Rectal smooth muscle tissue (tissue), 1 donor: Measurements from ENCODE around the gene USF1.
A peak's percentile ranks its signal among the peaks of the same experiment; 100 is the strongest.

Experiments used
- H3K27ac ChIP-seq: one replicate; pipeline ENCODE4 v1.7.0; 2013; ENCODE audit warnings: low read depth, low read length, inconsistent platforms
- H3K27me3 ChIP-seq: one replicate; pipeline ENCODE4 v1.7.0; 2013; ENCODE audit warnings: low read length; ENCODE audit not compliant: control insufficient read depth, insufficient read depth
- H3K36me3 ChIP-seq: one replicate; pipeline ENCODE4 v1.7.0; 2013; ENCODE audit warnings: low read length; ENCODE audit not compliant: control insufficient read depth, insufficient read depth
- H3K4me1 ChIP-seq: one replicate; pipeline ENCODE4 v1.7.0; 2013; ENCODE audit warnings: low read length; ENCODE audit not compliant: control insufficient read depth, insufficient read depth
- H3K4me3 ChIP-seq: one replicate; pipeline ENCODE4 v1.7.0; 2013; ENCODE audit warnings: low read length
- H3K9ac ChIP-seq: one replicate; pipeline ENCODE4 v1.7.0; 2013; ENCODE audit warnings: low read length

USF1 gene, protein sequence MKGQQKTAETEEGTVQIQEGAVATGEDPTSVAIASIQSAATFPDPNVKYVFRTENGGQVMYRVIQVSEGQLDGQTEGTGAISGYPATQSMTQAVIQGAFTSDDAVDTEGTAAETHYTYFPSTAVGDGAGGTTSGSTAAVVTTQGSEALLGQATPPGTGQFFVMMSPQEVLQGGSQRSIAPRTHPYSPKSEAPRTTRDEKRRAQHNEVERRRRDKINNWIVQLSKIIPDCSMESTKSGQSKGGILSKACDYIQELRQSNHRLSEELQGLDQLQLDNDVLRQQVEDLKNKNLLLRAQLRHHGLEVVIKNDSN

DNA sequence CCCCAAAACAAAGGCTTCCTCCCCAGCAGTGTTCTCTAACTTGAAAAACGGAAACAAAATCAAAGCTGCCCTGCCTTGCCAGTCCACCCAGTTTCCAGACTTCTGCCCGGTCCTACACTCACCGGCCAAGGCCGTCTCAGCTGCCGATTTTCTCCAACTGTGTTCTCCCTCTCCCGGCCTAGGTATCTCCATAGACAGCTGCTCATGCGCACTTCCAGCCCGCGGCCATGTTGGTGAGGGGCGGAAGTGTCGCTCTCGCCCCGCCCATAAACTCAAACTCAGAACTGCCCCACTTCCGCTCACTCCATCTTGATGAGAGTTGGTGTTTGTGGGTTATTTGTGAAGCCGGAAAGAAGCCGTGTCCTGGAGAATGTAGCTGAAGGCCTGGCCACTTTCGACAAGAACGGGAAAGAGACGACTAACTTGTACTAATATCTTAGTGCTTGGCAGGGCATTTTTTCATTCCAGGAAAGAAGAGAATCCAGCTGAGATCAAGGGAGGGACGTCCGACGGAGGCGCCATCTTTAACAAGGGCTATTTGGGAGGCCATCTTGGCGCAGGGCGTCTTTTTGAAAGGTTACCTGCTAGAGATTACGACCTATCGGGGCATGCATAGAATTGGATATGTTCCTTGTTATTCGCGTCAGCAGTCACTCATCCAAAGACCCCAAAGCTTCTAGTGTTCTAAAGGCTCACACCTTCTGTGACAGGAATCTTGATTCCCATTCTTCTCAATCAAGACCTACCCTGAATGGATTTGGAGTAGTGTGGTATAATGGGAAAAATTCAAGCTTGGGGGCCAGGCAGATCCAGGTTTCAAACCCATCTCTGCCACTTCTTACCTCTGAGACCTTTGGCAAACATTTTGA, at the start of gene USF1:
TSS of gene USF1 (minus strand) at position 242 of the 869 bp plus-strand sequence. CDS start 2,702 bp downstream, outside the sequence.
- H3K27me3 ChIP-seq: no peaks in the 10 kb centered on the region
- H3K9ac ChIP-seq: peak within 1 kb of the TSS; percentile 98
- H3K4me1 ChIP-seq: peaks cover 9% of the 10 kb centered on the region
- peak within 1 kb of the TSS; percentile 95 for H3K27ac ChIP-seq
- peak within 1 kb of the TSS; percentile 99 for H3K4me3 ChIP-seq
- peaks cover 14% of the 10 kb centered on the region for H3K36me3 ChIP-seq

GRCh38 chr1:161095230-161095629, 49.5 kb upstream of the USF1 start:
- H3K4me1 ChIP-seq: peaks cover 3% of the 10 kb centered on the region
- H3K27ac ChIP-seq: no peak overlapping the region
- H3K36me3 ChIP-seq: no peaks in the 10 kb centered on the region
- H3K9ac ChIP-seq: no peak overlapping the region
- no peaks in the 10 kb centered on the region for H3K27me3 ChIP-seq
- no peak overlapping the region for H3K4me3 ChIP-seq

GRCh38 chr1:161094481-161094880, 48.7 kb upstream of the USF1 start:
- Histone ChIP-seq H3K27ac (no peak overlapping the region), H3K4me3 (no peak overlapping the region), H3K9ac (no peak overlapping the region), H3K4me1 (peaks cover 3% of the 10 kb centered on the region), H3K27me3 (no peaks in the 10 kb centered on the region), H3K36me3 (no peaks in the 10 kb centered on the region)

GRCh38 chr1:161092621-161093028, 46.8 kb upstream of the USF1 start:
- no peaks in the 10 kb centered on the region for H3K27me3 ChIP-seq
- no peak overlapping the region for H3K27ac ChIP-seq
- H3K4me1 ChIP-seq: peaks cover 3% of the 10 kb centered on the region
- H3K36me3 ChIP-seq: no peaks in the 10 kb centered on the region
- H3K9ac ChIP-seq: no peak overlapping the region
- H3K4me3 ChIP-seq: no peak overlapping the region

DNA sequence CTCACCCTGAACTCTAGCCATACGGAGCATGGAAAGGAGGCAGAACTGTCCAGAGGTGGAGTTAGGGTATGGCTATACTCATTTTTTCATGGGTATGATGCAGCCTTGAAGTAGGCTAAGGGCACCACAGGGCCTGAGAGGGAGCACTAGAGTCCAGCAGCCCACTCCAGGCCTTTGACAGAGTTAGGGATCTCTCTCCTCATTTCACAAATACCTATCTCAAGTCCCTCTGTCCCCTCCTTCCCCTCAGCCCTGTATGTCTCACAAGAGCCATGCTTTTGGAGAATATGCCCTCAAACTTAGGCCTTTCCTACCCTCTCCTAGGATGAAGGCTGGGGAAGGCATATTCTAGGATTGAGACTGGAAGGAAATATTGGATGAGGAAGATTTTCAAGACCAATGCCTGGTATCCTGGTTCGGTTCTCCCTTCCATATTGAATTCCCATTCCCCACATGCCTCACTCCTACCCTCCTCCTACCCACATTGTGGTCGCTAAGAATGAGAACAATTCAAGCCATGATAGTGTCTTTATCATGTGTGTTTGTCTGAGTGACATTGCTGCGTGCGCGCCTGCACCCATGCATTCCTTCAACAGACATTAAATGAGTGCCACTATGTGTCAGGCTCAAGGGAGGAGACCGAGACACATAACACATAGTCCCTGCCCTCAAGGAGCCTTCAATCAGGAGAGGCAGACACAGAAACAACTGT, 46.2 kb upstream of the USF1 start:
- Histone ChIP-seq H3K4me1 (no peaks in the 10 kb centered on the region), H3K4me3 (no peak overlapping the region), H3K27me3 (no peaks in the 10 kb centered on the region), H3K9ac (no peak overlapping the region), H3K36me3 (no peaks in the 10 kb centered on the region), H3K27ac (no peak overlapping the region)

GRCh38 chr1:161091093-161091492, 45.3 kb upstream of the USF1 start:
- Histone ChIP-seq H3K4me1 (no peaks in the 10 kb centered on the region), H3K9ac (no peak overlapping the region), H3K4me3 (no peak overlapping the region)

GRCh38 chr1:161090617-161091016, 44.8 kb upstream of the USF1 start:
- Histone ChIP-seq H3K9ac (no peak overlapping the region), H3K4me1 (no peaks in the 10 kb centered on the region), H3K4me3 (no peak overlapping the region), H3K27ac (no peak overlapping the region), H3K27me3 (no peaks in the 10 kb centered on the region), H3K36me3 (no peaks in the 10 kb centered on the region)

More at GRCh38 chr1:161091093-161091492, 45.3 kb upstream of the USF1 start:
- Histone ChIP-seq H3K36me3 (no peaks in the 10 kb centered on the region), H3K27me3 (no peaks in the 10 kb centered on the region), H3K27ac (no peak overlapping the region)

- Histone ChIP-seq H3K9ac (no peak overlapping the region), H3K36me3 (no peaks in the 10 kb centered on the region), H3K27me3 (no peaks in the 10 kb centered on the region), H3K4me3 (no peak overlapping the region), H3K27ac (no peak overlapping the region), H3K4me1 (no peaks in the 10 kb centered on the region)
Measured at GRCh38 chr1:161089938-161090337, 44.2 kb upstream of the USF1 start.

- H3K27me3 ChIP-seq: no peaks in the 10 kb centered on the region
- no peak within 1 kb of the TSS for H3K9ac ChIP-seq
- H3K36me3 ChIP-seq: no peaks in the 10 kb centered on the region
- H3K27ac ChIP-seq: no peak within 1 kb of the TSS
- no peaks in the 10 kb centered on the region for H3K4me1 ChIP-seq
- no peak within 1 kb of the TSS for H3K4me3 ChIP-seq
Measured at GRCh38 chr1:161089251-161089924, 43.6 kb upstream of the USF1 start, which contains the start of gene NECTIN4. Gene NECTIN4 (minus strand): TSS chr1:161089558. CDS start chr1:161089296, 262 bp downstream.

- H3K27ac ChIP-seq: no peak overlapping the region
- no peak overlapping the region for H3K4me3 ChIP-seq
- H3K9ac ChIP-seq: no peak overlapping the region
- H3K4me1 ChIP-seq: no peaks in the 10 kb centered on the region
- H3K27me3 ChIP-seq: no peaks in the 10 kb centered on the region
- H3K36me3 ChIP-seq: no peaks in the 10 kb centered on the region
Measured at GRCh38 chr1:161088587-161089110, 42.9 kb upstream of the USF1 start.

DNA sequence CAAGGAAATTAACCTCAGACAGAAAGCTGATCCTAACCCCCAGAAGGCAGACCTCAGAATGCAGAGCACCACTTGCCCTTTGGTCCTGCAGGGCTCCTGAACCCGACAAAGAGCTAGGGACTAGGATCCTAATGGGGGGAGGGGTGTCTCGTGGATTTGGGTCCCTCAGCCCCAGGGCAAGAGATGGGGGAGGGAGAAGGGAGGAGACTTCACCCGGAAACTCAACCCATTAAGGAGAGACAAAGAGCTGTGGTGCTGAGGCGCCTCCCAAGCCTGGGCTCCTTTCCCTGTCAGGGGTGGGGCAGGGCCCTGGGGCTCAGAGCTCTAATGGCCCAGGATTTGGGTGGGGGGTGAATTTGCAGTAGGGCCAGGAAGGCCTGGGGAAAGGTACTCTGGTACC, 40.7 kb upstream of the USF1 start:
- H3K4me3 ChIP-seq: no peak overlapping the region
- H3K27me3 ChIP-seq: no peaks in the 10 kb centered on the region
- H3K4me1 ChIP-seq: no peaks in the 10 kb centered on the region
- no peaks in the 10 kb centered on the region for H3K36me3 ChIP-seq
- no peak overlapping the region for H3K9ac ChIP-seq
- no peak overlapping the region for H3K27ac ChIP-seq
